Esophagus muscularis mucosa (tissue), 4 donors: Measurements from ENCODE around the gene PPM1G. TPM values are rescaled to one million over a fixed set of nuclear protein-coding genes. Genes with fewer than 3 reads are reported as not detected.

ENCODE experiments used
- DNase-seq: peaks from one replicate; pipeline ENCODE4 v3.0.0-alpha.2; 2017; ENCODE audit errors: extremely low spot score
- H3K27ac ChIP-seq, 4 donors: fragments of 200-600 bp; sonication (generic); replicated peaks in 1 of 4; 1 replicate in 3 of 4; 2 replicates in 1 of 4; pipeline ENCODE4 v1.5.1; 2016 to 2019; ENCODE audit warnings: mild to moderate bottlenecking in 1 of 4
- H3K27me3 ChIP-seq, 4 donors: fragments of 200-600 bp; sonication (generic); one replicate each; pipeline versions ENCODE4 v1.5.1 to v1.6.0; 2016 to 2019
- H3K36me3 ChIP-seq, 4 donors: fragments of 200-600 bp; sonication (generic); one replicate each; pipeline ENCODE4 v1.5.1; 2016 to 2019
- H3K4me1 ChIP-seq, 4 donors: fragments of 200-600 bp; sonication (generic); one replicate each; pipeline ENCODE4 v1.5.1; 2016 to 2019
- H3K4me3 ChIP-seq, 4 donors: fragments of 200-600 bp; sonication (generic); 1 replicate in 2 of 4; 2 replicates in 2 of 4; pipeline ENCODE4 v1.5.1; 2016 to 2019; ENCODE audit warnings: mild to moderate bottlenecking in 4 of 4, moderate library complexity in 1 of 4
- H3K9me3 ChIP-seq, 4 donors: fragments of 200-600 bp; sonication (generic); 1 replicate in 3 of 4; 2 replicates in 1 of 4; pipeline ENCODE4 v1.5.1; 2016 to 2019
- CTCF ChIP-seq, 3 experiments: fragments of 200-600 bp in 2 of 3; fragments of 450-650 bp in 1 of 3; sonication (generic) in 2 of 3; IDR thresholded peaks; one replicate each; pipeline ENCODE4 v1.5.1; 2017 to 2019; ENCODE audit warnings: antibody characterized with exemption in 3 of 3, mild to moderate bottlenecking in 2 of 3, moderate library complexity in 1 of 3
- EP300 ChIP-seq: sonication (generic); formaldehyde crosslinking; IDR thresholded peaks from one replicate; pipeline ENCODE4 v1.6.1; 2017; ENCODE audit warnings: antibody characterized with exemption
- POLR2A ChIP-seq: fragments of 450-650 bp; IDR thresholded peaks from one replicate; pipeline ENCODE4 v1.6.1; 2017; ENCODE audit warnings: antibody characterized with exemption, moderate library complexity, mild to moderate bottlenecking, low read depth
- POLR2AphosphoS5 ChIP-seq, 2 donors: sonication (generic); formaldehyde crosslinking; IDR thresholded peaks; one replicate each; pipeline ENCODE4 v1.6.1; 2017; ENCODE audit warnings: antibody characterized with exemption in 2 of 2
- WGBS: methylation state at CpG from one replicate; pipeline ENCODE4 v1.1.5; 2018; 5-methylcytosine and 5-hydroxymethylcytosine counted together
- intact Hi-C: fragments of 100-400 bp; cut with DNase I; formaldehyde crosslinking; loops from one replicate; pipeline ENCODE4 v1.15.1; 2023
- total RNA-seq, 4 donors: library from RNA; depleted of rRNA; stranded (reverse); fragments of >200 nt; gene quantifications; one replicate each; pipeline versions ENCODE4 v1.1.0 to v1.2.1, GENCODE V29; 2016

The PPM1G gene
- 10 to 100 TPM; 46.1 to 71.8 (median 62.7) TPM for total RNA-seq

- peaks cover 0 to 5% (median 4%) of the 10 kb centered on the region in 4 donors for H3K36me3 ChIP-seq
- H3K4me3 ChIP-seq: peak within 1 kb of the TSS; percentile 71 to 100 (median 91)
- WGBS: under 1% methylated on average over 18 of the region's 82 CpGs
- peak; percentile 96 for DNase-seq
- peak within 1 kb of the TSS; percentile 84 to 91 (median 87) for H3K27ac ChIP-seq
- no peak for TF ChIP-seq EP300
- TF ChIP-seq POLR2AphosphoS5 (IDR thresholded peaks at IDR 0.05): peak; percentile 84 to 85
- TF ChIP-seq POLR2A: no peak
- TF ChIP-seq CTCF (IDR thresholded peaks at IDR 0.05): peak in 1 of 3 experiments; percentile 4
- intact Hi-C loops: loop anchor here (2.0 to 5.0 kb wide), 2 partner anchors 19 to 37 kb away; partner anchors contain the start of genes EIF2B4, NRBP1 and SNX17
- H3K4me1 ChIP-seq: peaks cover 24 to 35% (median 29%) of the 10 kb centered on the region in 4 donors
- H3K9me3 ChIP-seq: no peaks in the 10 kb centered on the region
- no peaks in the 10 kb centered on the region for H3K27me3 ChIP-seq
Measured at GRCh38 chr2:27409321-27410073, at the start of gene PPM1G. Gene PPM1G (minus strand): TSS chr2:27409591. CDS start chr2:27409422, 169 bp downstream.

- DNase-seq: no peak
- H3K36me3 ChIP-seq: peaks cover 66 to 99% (median 88%) of the 10 kb centered on the region in 4 donors
- H3K9me3 ChIP-seq: no peaks in the 10 kb centered on the region
- no peak overlapping the region for H3K27ac ChIP-seq
- intact Hi-C loops: no loop called here
- H3K27me3 ChIP-seq: no peaks in the 10 kb centered on the region
- no peak for TF ChIP-seq POLR2AphosphoS5 (IDR thresholded peaks at IDR 0.05)
- no peak for TF ChIP-seq CTCF (IDR thresholded peaks at IDR 0.05)
- TF ChIP-seq EP300: no peak
- no peak for TF ChIP-seq POLR2A
- no peaks in the 10 kb centered on the region for H3K4me1 ChIP-seq
- no peak overlapping the region for H3K4me3 ChIP-seq
- 92% methylated on average over 7 of the region's 7 CpGs for WGBS
Measured at GRCh38 chr2:27453968-27454367, 44.6 kb upstream of the PPM1G start.

GRCh38 chr2:27451095-27451494 is 41.7 kb upstream of the PPM1G start:
- DNase-seq: no peak
- Histone ChIP-seq H3K4me3 (no peak overlapping the region), H3K27me3 (no peaks in the 10 kb centered on the region), H3K4me1 (no peaks in the 10 kb centered on the region), H3K9me3 (no peaks in the 10 kb centered on the region), H3K36me3 (peaks cover 50 to 95% (median 82%) of the 10 kb centered on the region in 4 donors), H3K27ac (no peak overlapping the region)
- intact Hi-C loops: no loop called here
- 79% methylated on average over 1 of the region's 1 CpG for WGBS
- TF ChIP-seq POLR2A (no peak), EP300 (no peak), POLR2AphosphoS5 (IDR thresholded peaks at IDR 0.05) (no peak), CTCF (IDR thresholded peaks at IDR 0.05) (no peak)

GRCh38 chr2:27448381-27448780 is 39.0 kb upstream of the PPM1G start:
- Histone ChIP-seq H3K9me3 (no peaks in the 10 kb centered on the region), H3K36me3 (peaks cover 41 to 92% (median 78%) of the 10 kb centered on the region in 4 donors), H3K4me3 (no peak overlapping the region), H3K27ac (no peak overlapping the region), H3K27me3 (no peaks in the 10 kb centered on the region), H3K4me1 (no peaks in the 10 kb centered on the region)
- TF ChIP-seq EP300 (no peak), POLR2AphosphoS5 (IDR thresholded peaks at IDR 0.05) (no peak), POLR2A (no peak), CTCF (IDR thresholded peaks at IDR 0.05) (no peak)
- intact Hi-C loops: no loop called here
- no peak for DNase-seq
- WGBS: 96% methylated on average over 3 of the region's 3 CpGs
